ENCODE measurements around the gene TRIP13.
"Not testable (repeated sequence)": the region's sequence is repeated elsewhere in the genome, so short reads cannot be mapped to it uniquely, and the experiment has no call there.

TRIP13 gene

GRCh38 chr5:937151-937924, 44.7 kb downstream of the TRIP13 start:
- no peak for DNase-seq (ENCODE audit: low spot score)

GRCh38 chr5:939368-939767, 46.7 kb downstream of the TRIP13 start:
- DNase-seq (ENCODE audit: low spot score): no peak

GRCh38 chr5:940741-941140, 48.1 kb downstream of the TRIP13 start:
- not testable (repeated sequence) for DNase-seq (ENCODE audit: low spot score)

GRCh38 chr5:943201-943917, 50.7 kb downstream of the TRIP13 start:
- no peak for DNase-seq (ENCODE audit: low spot score)

GRCh38 chr5:943918-944620, 51.4 kb downstream of the TRIP13 start:
- DNase-seq (ENCODE audit: low spot score): no peak

- no peak for DNase-seq (ENCODE audit: low spot score)
Observed at GRCh38 chr5:944621-944927, 51.9 kb downstream of the TRIP13 start.

- DNase-seq (ENCODE audit: low spot score): no peak
Observed at GRCh38 chr5:944992-945685, 52.5 kb downstream of the TRIP13 start.

GRCh38 chr5:945691-946551, 53.2 kb downstream of the TRIP13 start:
- DNase-seq (ENCODE audit: low spot score): no peak

- no peak for DNase-seq (ENCODE audit: low spot score)
Observed at GRCh38 chr5:946720-947625, 54.3 kb downstream of the TRIP13 start.

- no peak for DNase-seq (ENCODE audit: low spot score)
Observed at GRCh38 chr5:947626-948471, 55.2 kb downstream of the TRIP13 start.

GRCh38 chr5:948472-949274, 56.0 kb downstream of the TRIP13 start:
- DNase-seq (ENCODE audit: low spot score): no peak

- no peak for DNase-seq (ENCODE audit: low spot score)
Observed at GRCh38 chr5:949275-949543, 56.5 kb downstream of the TRIP13 start.

- no peak for DNase-seq (ENCODE audit: low spot score)
Observed at GRCh38 chr5:949815-950560, 57.3 kb downstream of the TRIP13 start.

- no peak for DNase-seq (ENCODE audit: low spot score)
Observed at GRCh38 chr5:951940-952596, 59.4 kb downstream of the TRIP13 start.

GRCh38 chr5:952597-953271, 60.0 kb downstream of the TRIP13 start:
- no peak for DNase-seq (ENCODE audit: low spot score)

- DNase-seq (ENCODE audit: low spot score): no peak
Observed at GRCh38 chr5:953535-954449, 61.1 kb downstream of the TRIP13 start.
